ENCODE measurements around the gene AAMDC. TPM values are rescaled to one million over a fixed set of nuclear protein-coding genes. Genes with fewer than 3 reads are reported as not detected.

Gene AAMDC
- polyA plus RNA-seq, 1 donor from 2014 or later = 9.7 TPM

Small RNAs within 50 kb of the gene (small RNA-seq; reads per million reads assigned to genes)
- 0 reads per million in 3 experiments for gene AP002812.4

Other genes starting within 250 kb of the AAMDC start
- 7.4 and 8.7 TPM in 2 replicates for gene AQP11, start 231.2 kb upstream of the AAMDC start, polyA plus RNA-seq
- gene CLNS1A, start 183.3 kb upstream of the AAMDC start, polyA plus RNA-seq = 178 and 179 TPM in 2 replicates
- 19.1 and 23.4 TPM in 2 replicates for gene RSF1, start 422 bp upstream of the AAMDC start, polyA plus RNA-seq
- gene INTS4, start 173.5 kb downstream of the AAMDC start, polyA plus RNA-seq = 34.5 and 35.3 TPM in 2 replicates
- gene KCTD14, start 202.1 kb downstream of the AAMDC start, polyA plus RNA-seq = 0.32 and 2.0 TPM in 2 replicates
- gene THRSP, start 242.7 kb downstream of the AAMDC start, polyA plus RNA-seq = not detected in 2 replicates

Measured in neural cell (in vitro differentiated cells).